BE2C (cell line): ENCODE results near the gene CASP2.

Source experiments
- DNase-seq: peaks from one replicate; pipeline ENCODE4 v3.0.0-alpha.2; 2020
- H3K27me3 ChIP-seq: fragments of 250-450 bp; sonication (Bioruptor Pico); 2 replicates; pipeline ENCODE4 v1.5.1; 2020; ENCODE audit warnings: mild to moderate bottlenecking
- H3K36me3 ChIP-seq: fragments of 250-450 bp; sonication (Bioruptor Pico); 2 replicates; pipeline ENCODE4 v1.5.1; 2020; ENCODE audit warnings: mild to moderate bottlenecking
- H3K4me1 ChIP-seq: fragments of 250-450 bp; sonication (Bioruptor Pico); 2 replicates; pipeline ENCODE4 v1.5.1; 2020
- H3K4me3 ChIP-seq: 2 replicates; pipeline ENCODE4 v1.5.1; 2011; ENCODE audit warnings: low read depth, low read length
- H3K9me3 ChIP-seq: fragments of 250-450 bp; sonication (Bioruptor Pico); 2 replicates; pipeline ENCODE4 v1.5.1; 2020
- CTCF ChIP-seq: IDR thresholded peaks from 2 replicates; pipeline ENCODE4 v1.5.1; 2012; ENCODE audit warnings: mild to moderate bottlenecking, low read depth, low read length

Gene CASP2

GRCh38 chr7:143243614-143244013, 44.5 kb upstream of the CASP2 start:
- Histone ChIP-seq H3K4me1 (no peaks in the 10 kb centered on the region), H3K9me3 (no peaks in the 10 kb centered on the region), H3K27me3 (peaks cover 11% of the 10 kb centered on the region), H3K4me3 (no peak overlapping the region), H3K36me3 (no peaks in the 10 kb centered on the region)
- no peak for TF ChIP-seq CTCF
- no peak for DNase-seq

GRCh38 chr7:143244321-143244720, 43.8 kb upstream of the CASP2 start:
- Histone ChIP-seq H3K27me3 (peaks cover 11% of the 10 kb centered on the region), H3K4me1 (no peaks in the 10 kb centered on the region), H3K36me3 (no peaks in the 10 kb centered on the region), H3K4me3 (no peak overlapping the region), H3K9me3 (no peaks in the 10 kb centered on the region)
- DNase-seq: no peak
- no peak for TF ChIP-seq CTCF

GRCh38 chr7:143245123-143245522, 43.0 kb upstream of the CASP2 start:
- DNase-seq: no peak
- H3K4me3 ChIP-seq: no peak overlapping the region
- peaks cover 11% of the 10 kb centered on the region for H3K27me3 ChIP-seq
- TF ChIP-seq CTCF: no peak
- no peaks in the 10 kb centered on the region for H3K9me3 ChIP-seq
- no peaks in the 10 kb centered on the region for H3K36me3 ChIP-seq
- H3K4me1 ChIP-seq: no peaks in the 10 kb centered on the region

GRCh38 chr7:143247372-143247771, 40.8 kb upstream of the CASP2 start:
- peaks cover 11% of the 10 kb centered on the region for H3K27me3 ChIP-seq
- H3K4me3 ChIP-seq: no peak overlapping the region
- no peak for TF ChIP-seq CTCF
- no peaks in the 10 kb centered on the region for H3K9me3 ChIP-seq
- no peaks in the 10 kb centered on the region for H3K36me3 ChIP-seq
- DNase-seq: no peak
- no peaks in the 10 kb centered on the region for H3K4me1 ChIP-seq

GRCh38 chr7:143248761-143249354, 39.3 kb upstream of the CASP2 start:
- no peak for TF ChIP-seq CTCF
- no peaks in the 10 kb centered on the region for H3K9me3 ChIP-seq
- H3K4me3 ChIP-seq: no peak overlapping the region
- no peaks in the 10 kb centered on the region for H3K36me3 ChIP-seq
- H3K27me3 ChIP-seq: peaks cover 11% of the 10 kb centered on the region
- H3K4me1 ChIP-seq: no peaks in the 10 kb centered on the region
- DNase-seq: no peak

- DNase-seq: no peak
- Histone ChIP-seq H3K27me3 (peaks cover 8% of the 10 kb centered on the region), H3K36me3 (no peaks in the 10 kb centered on the region), H3K4me3 (no peak overlapping the region), H3K4me1 (no peaks in the 10 kb centered on the region), H3K9me3 (no peaks in the 10 kb centered on the region)
- no peak for TF ChIP-seq CTCF
Observed at GRCh38 chr7:143250199-143250598, 38.0 kb upstream of the CASP2 start.
